Cardiac muscle cell (in vitro differentiated cells and primary cell): ENCODE measurements around the gene KCNA3. TPM values are rescaled to one million over a fixed set of nuclear protein-coding genes. Genes with fewer than 3 reads are reported as not detected.
"Not testable (repeated sequence)": the region's sequence is repeated elsewhere in the genome, so short reads cannot be mapped to it uniquely, and the experiment has no call there.

Experiments
- DNase-seq, 2 donors: peaks; one replicate each; pipeline versions ENCODE4 v3.0.0 to v3.0.0-alpha.2; 2010 to 2017; ENCODE audit warnings: low read depth in 1 of 2, low spot score in 1 of 2
- H3K27ac ChIP-seq: fragments of 200-600 bp; sonication (generic); 2 replicates; pipeline ENCODE4 v1.5.1; 2016
- H3K27me3 ChIP-seq: fragments of 200-600 bp; sonication (generic); 2 replicates; pipeline ENCODE4 v1.6.0; 2016; ENCODE audit warnings: control low read depth
- H3K36me3 ChIP-seq: fragments of 200-600 bp; sonication (generic); 2 replicates; pipeline ENCODE4 v1.5.1; 2016; ENCODE audit warnings: control low read depth
- H3K4me1 ChIP-seq: fragments of 200-600 bp; sonication (generic); 2 replicates; pipeline ENCODE4 v1.8.1; 2017; ENCODE audit warnings: low read depth, mild to moderate bottlenecking, mixed run types
- H3K4me3 ChIP-seq: fragments of 200-600 bp; sonication (generic); 2 replicates; pipeline ENCODE4 v1.5.1; 2016; ENCODE audit warnings: mild to moderate bottlenecking
- H3K9me3 ChIP-seq: fragments of 200-600 bp; sonication (generic); 2 replicates; pipeline ENCODE4 v1.5.1; 2017; ENCODE audit warnings: low read depth, mild to moderate bottlenecking, control low read depth
- CTCF ChIP-seq: IDR thresholded peaks from 2 replicates; pipeline ENCODE4 v1.5.1; 2012; ENCODE audit warnings: low read depth, mild to moderate bottlenecking, low read length
- polyA plus RNA-seq: library from polyadenylated mRNA; unstranded; fragments of >200 nt; fragmentation: Nextera tagmentation; extraction: Ambion mirVana; gene quantifications from 2 replicates; pipeline ENCODE4 v1.2.1, GENCODE V29; 2016
- total RNA-seq: library from RNA; depleted of rRNA; stranded (reverse); fragments of >200 nt; gene quantifications from 2 replicates; pipeline ENCODE4 v1.2.3, GENCODE V29; 2016

KCNA3 gene
- total and polyA plus RNA-seq, 2 experiments from 2014 or later: 0.09 TPM; not detected in 1

GRCh38 chr1:110668549-110668948, 6.2 kb downstream of the KCNA3 start:
- Histone ChIP-seq H3K4me3 (no peak overlapping the region), H3K27me3 (peaks cover 57% of the 10 kb centered on the region), H3K4me1 (no peaks in the 10 kb centered on the region), H3K9me3 (no peaks in the 10 kb centered on the region), H3K27ac (no peak overlapping the region), H3K36me3 (no peaks in the 10 kb centered on the region)
- TF ChIP-seq CTCF: no peak
- no peak for DNase-seq

- H3K36me3 ChIP-seq: no peaks in the 10 kb centered on the region
- H3K9me3 ChIP-seq: no peaks in the 10 kb centered on the region
- TF ChIP-seq CTCF: no peak
- no peak overlapping the region for H3K4me3 ChIP-seq
- peaks cover 50% of the 10 kb centered on the region for H3K27me3 ChIP-seq
- no peak overlapping the region for H3K27ac ChIP-seq
- DNase-seq: no peak
- H3K4me1 ChIP-seq: no peaks in the 10 kb centered on the region
These were observed 7.0 kb downstream of the KCNA3 start for GRCh38 chr1:110667776-110668175.

GRCh38 chr1:110663241-110663640, 11.5 kb downstream of the KCNA3 start:
- no peak overlapping the region for H3K27ac ChIP-seq
- TF ChIP-seq CTCF: no peak
- no peaks in the 10 kb centered on the region for H3K9me3 ChIP-seq
- no peak for DNase-seq
- H3K4me1 ChIP-seq: no peaks in the 10 kb centered on the region
- no peak overlapping the region for H3K4me3 ChIP-seq
- H3K27me3 ChIP-seq: peaks cover 8% of the 10 kb centered on the region
- H3K36me3 ChIP-seq: no peaks in the 10 kb centered on the region

- not testable (repeated sequence) for H3K4me1 ChIP-seq
These were observed 15.2 kb downstream of the KCNA3 start for GRCh38 chr1:110659559-110659958.

GRCh38 chr1:110657351-110657750, 17.4 kb downstream of the KCNA3 start:
- Histone ChIP-seq H3K9me3 (no peaks in the 10 kb centered on the region), H3K27ac (no peak overlapping the region), H3K4me3 (no peak overlapping the region), H3K27me3 (peaks cover 2% of the 10 kb centered on the region), H3K36me3 (no peaks in the 10 kb centered on the region), H3K4me1 (no peaks in the 10 kb centered on the region)
- DNase-seq: no peak
- TF ChIP-seq CTCF: no peak

More at GRCh38 chr1:110659559-110659958, 15.2 kb downstream of the KCNA3 start:
- H3K9me3 ChIP-seq, DNase-seq, H3K4me3 ChIP-seq, H3K27ac ChIP-seq, H3K27me3 ChIP-seq, H3K36me3 ChIP-seq: not testable (repeated sequence)

- TF ChIP-seq CTCF: no peak
- no peak for DNase-seq
- no peaks in the 10 kb centered on the region for H3K27me3 ChIP-seq
These were observed 24.1 kb downstream of the KCNA3 start for GRCh38 chr1:110650609-110651008.

More at GRCh38 chr1:110650609-110651008, 24.1 kb downstream of the KCNA3 start:
- no peaks in the 10 kb centered on the region for H3K4me1 ChIP-seq
- no peak overlapping the region for H3K27ac ChIP-seq
- no peak overlapping the region for H3K4me3 ChIP-seq
- H3K9me3 ChIP-seq: no peaks in the 10 kb centered on the region
- H3K36me3 ChIP-seq: no peaks in the 10 kb centered on the region
